Smooth muscle cell (in vitro differentiated cells): ENCODE data around the gene AUTS2. TPM values are rescaled to one million over a fixed set of nuclear protein-coding genes. Genes with fewer than 3 reads are reported as not detected.

ENCODE experiments used
- DNase-seq: peaks from one replicate; lab custom pipeline; 2025; ENCODE audit not compliant: unreplicated experiment; lab: John Stamatoyannopoulos, UW
- H2AFZ ChIP-seq: fragments of 200-600 bp; sonication (generic); 2 replicates; pipeline ENCODE4 v1.6.0; 2016; ENCODE audit warnings: antibody characterized with exemption, low read depth, mild to moderate bottlenecking
- H3F3A ChIP-seq: fragments of 200-600 bp; sonication (generic); 2 replicates; pipeline ENCODE4 v1.6.0; 2017; ENCODE audit warnings: antibody characterized with exemption, low read depth
- H3K27ac ChIP-seq: fragments of 200-600 bp; sonication (generic); 2 replicates; pipeline ENCODE4 v1.5.1; 2016; ENCODE audit warnings: low read depth, mild to moderate bottlenecking
- H3K27me3 ChIP-seq: fragments of 200-600 bp; sonication (generic); 2 replicates; pipeline ENCODE4 v1.6.1; 2016; ENCODE audit warnings: low read depth, mild to moderate bottlenecking
- H3K36me3 ChIP-seq: fragments of 200-600 bp; sonication (generic); 2 replicates; pipeline ENCODE4 v1.5.1; 2016; ENCODE audit warnings: low read depth
- H3K4me1 ChIP-seq: fragments of 200-600 bp; sonication (generic); 2 replicates; pipeline ENCODE4 v1.5.1; 2016; ENCODE audit warnings: low read depth
- H3K4me2 ChIP-seq: fragments of 200-600 bp; sonication (generic); 2 replicates; pipeline ENCODE4 v1.6.0; 2016; ENCODE audit warnings: mild to moderate bottlenecking
- H3K4me3 ChIP-seq: fragments of 200-600 bp; sonication (generic); 2 replicates; pipeline ENCODE4 v1.5.1; 2016; ENCODE audit warnings: mild to moderate bottlenecking
- H3K79me2 ChIP-seq: fragments of 200-600 bp; sonication (generic); 2 replicates; pipeline ENCODE4 v1.6.0; 2016; ENCODE audit warnings: low read depth, mild to moderate bottlenecking
- H3K9ac ChIP-seq: fragments of 200-600 bp; sonication (generic); 2 replicates; pipeline ENCODE4 v1.6.0; 2016; ENCODE audit warnings: low read depth
- H3K9me3 ChIP-seq: fragments of 200-600 bp; sonication (generic); replicated peaks from 2 replicates; pipeline ENCODE4 v1.5.1; 2016; ENCODE audit warnings: low read depth
- H4K20me1 ChIP-seq: fragments of 200-600 bp; sonication (generic); 2 replicates; pipeline ENCODE4 v1.6.0; 2016; ENCODE audit warnings: low read depth
- WGBS: methylation state at CpG from one replicate; pipeline ENCODE4 v1.1.7; 2016; ENCODE audit warnings: low lambda C conversion rate; 5-methylcytosine and 5-hydroxymethylcytosine counted together
- polyA plus RNA-seq: library from polyadenylated mRNA; unstranded; fragments of >200 nt; fragmentation: Nextera tagmentation; extraction: Ambion mirVana; gene quantifications from 2 replicates; pipeline ENCODE4 v1.2.1, GENCODE V29; 2016
- total RNA-seq: library from RNA; depleted of rRNA; stranded (reverse); fragments of >200 nt; gene quantifications from 2 replicates; pipeline ENCODE4 v1.2.3, GENCODE V29; 2014
- TF ChIP-seq, protein P1 (sequence below): fragments of 200-600 bp; sonication (generic); IDR thresholded peaks from 2 replicates; pipeline ENCODE4 v1.5.1; 2017; ENCODE audit warnings: borderline replicate concordance, mild to moderate bottlenecking, antibody characterized with exemption; ENCODE audit not compliant: insufficient read depth, poor library complexity, severe bottlenecking

Gene AUTS2
- total and polyA plus RNA-seq, 2 experiments from 2014 or later = 6.5 to 8.6 TPM

DNA sequence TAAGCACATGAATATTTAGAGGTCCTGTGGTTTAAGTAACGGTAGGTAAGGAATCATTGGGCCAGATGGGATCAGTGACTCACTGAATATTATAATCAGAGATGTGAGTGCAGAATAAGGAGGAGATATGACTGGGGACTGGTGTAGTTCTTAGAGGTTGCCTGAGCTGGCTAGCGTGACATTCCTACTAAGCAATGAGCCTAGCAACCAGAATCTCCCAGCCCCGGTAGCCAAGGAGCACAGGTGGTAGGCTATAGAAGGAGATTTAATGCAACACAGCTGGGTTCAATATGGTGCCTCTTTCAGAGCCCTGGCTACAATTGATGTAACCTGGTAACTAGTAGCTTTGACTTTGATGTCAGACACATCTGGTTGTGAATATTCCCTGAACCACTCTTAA lies 641.6 kb downstream of the AUTS2 start:
- Histone ChIP-seq H3K4me3 (no peak overlapping the region), H3K79me2 (no peaks in the 10 kb centered on the region), H3K9ac (no peak overlapping the region), H3K9me3 (no peaks in the 10 kb centered on the region), H3K36me3 (no peaks in the 10 kb centered on the region), H3K27ac (no peak overlapping the region), H3K27me3 (no peaks in the 10 kb centered on the region), H4K20me1 (no peaks in the 10 kb centered on the region), H3K4me2 (no peak overlapping the region), H2AFZ (no peak overlapping the region), H3F3A (no peaks in the 10 kb centered on the region), H3K4me1 (no peaks in the 10 kb centered on the region)
- 99% methylated on average over 3 of the region's 3 CpGs for WGBS
- no peak for DNase-seq
- TF ChIP-seq, protein P1, sequence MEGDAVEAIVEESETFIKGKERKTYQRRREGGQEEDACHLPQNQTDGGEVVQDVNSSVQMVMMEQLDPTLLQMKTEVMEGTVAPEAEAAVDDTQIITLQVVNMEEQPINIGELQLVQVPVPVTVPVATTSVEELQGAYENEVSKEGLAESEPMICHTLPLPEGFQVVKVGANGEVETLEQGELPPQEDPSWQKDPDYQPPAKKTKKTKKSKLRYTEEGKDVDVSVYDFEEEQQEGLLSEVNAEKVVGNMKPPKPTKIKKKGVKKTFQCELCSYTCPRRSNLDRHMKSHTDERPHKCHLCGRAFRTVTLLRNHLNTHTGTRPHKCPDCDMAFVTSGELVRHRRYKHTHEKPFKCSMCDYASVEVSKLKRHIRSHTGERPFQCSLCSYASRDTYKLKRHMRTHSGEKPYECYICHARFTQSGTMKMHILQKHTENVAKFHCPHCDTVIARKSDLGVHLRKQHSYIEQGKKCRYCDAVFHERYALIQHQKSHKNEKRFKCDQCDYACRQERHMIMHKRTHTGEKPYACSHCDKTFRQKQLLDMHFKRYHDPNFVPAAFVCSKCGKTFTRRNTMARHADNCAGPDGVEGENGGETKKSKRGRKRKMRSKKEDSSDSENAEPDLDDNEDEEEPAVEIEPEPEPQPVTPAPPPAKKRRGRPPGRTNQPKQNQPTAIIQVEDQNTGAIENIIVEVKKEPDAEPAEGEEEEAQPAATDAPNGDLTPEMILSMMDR = no peak

DNA sequence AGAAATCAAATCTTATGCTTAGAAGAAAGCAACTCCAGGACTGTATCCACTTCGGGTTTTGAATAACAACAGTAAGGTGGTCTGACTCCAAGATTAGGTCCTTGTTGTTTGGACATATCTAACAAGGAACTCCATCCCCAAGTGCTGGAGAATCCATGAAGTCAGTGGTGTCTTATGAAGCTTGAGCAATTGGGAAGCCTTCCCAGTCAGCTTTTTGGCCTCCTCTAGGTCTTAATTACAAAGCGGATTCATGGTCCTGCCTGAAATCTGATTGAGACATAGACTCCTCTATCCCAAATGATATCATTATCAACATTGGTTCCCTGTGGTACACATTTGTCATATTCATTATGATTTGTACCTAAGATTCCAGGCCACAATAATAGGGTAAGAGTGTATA lies 642.6 kb downstream of the AUTS2 start:
- Histone ChIP-seq H3K79me2 (no peaks in the 10 kb centered on the region), H3K4me2 (no peak overlapping the region), H2AFZ (no peak overlapping the region), H3K27ac (no peak overlapping the region), H3K4me1 (no peaks in the 10 kb centered on the region), H4K20me1 (no peaks in the 10 kb centered on the region), H3K27me3 (no peaks in the 10 kb centered on the region), H3K9ac (no peak overlapping the region), H3F3A (no peaks in the 10 kb centered on the region), H3K36me3 (no peaks in the 10 kb centered on the region), H3K4me3 (no peak overlapping the region), H3K9me3 (no peaks in the 10 kb centered on the region)
- WGBS = 95% methylated on average over 2 of the region's 2 CpGs
- TF ChIP-seq, protein P1 = no peak
- DNase-seq = no peak

DNA sequence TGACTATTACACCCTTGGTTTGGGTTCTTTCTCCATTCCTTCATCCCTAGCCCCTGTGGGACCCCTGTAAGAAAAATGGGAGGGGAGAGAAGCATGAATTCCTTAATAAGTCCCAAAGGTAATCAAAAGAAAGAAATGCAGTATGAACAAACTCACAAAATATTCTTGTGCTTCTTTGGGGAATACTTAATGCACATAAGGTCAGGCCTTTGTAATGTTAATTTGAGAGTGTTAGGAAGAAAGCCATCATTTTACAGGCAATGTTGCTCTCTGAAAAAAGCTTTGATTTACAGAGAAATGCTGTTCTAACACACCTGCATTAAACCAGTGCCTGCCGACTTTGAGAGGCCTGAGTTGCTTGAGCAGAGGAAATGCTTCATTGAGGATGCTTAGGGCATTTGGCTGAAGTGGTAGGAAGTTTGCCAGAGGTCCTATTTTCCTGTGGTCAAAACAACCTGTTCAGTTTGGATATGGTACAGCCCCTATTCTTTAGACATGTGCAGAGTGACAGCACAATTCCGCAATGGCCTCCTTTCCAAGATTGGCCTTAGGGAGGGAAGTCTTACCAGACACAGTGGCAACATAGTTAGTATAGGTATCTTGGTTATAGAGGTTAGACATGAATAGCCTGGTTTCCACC lies 643.4 kb downstream of the AUTS2 start:
- Histone ChIP-seq H3K36me3 (no peaks in the 10 kb centered on the region), H3K4me2 (no peak overlapping the region), H3K27ac (no peak overlapping the region), H3K79me2 (no peaks in the 10 kb centered on the region), H4K20me1 (no peaks in the 10 kb centered on the region), H3K4me3 (no peak overlapping the region), H3F3A (no peaks in the 10 kb centered on the region), H3K9me3 (no peaks in the 10 kb centered on the region), H3K27me3 (no peaks in the 10 kb centered on the region), H3K9ac (no peak overlapping the region), H3K4me1 (no peaks in the 10 kb centered on the region), H2AFZ (no peak overlapping the region)
- TF ChIP-seq, protein P1 = no peak
- 76% methylated on average over 2 of the region's 2 CpGs for whole genome bisulfite sequencing
- no peak for DNase-seq

DNA sequence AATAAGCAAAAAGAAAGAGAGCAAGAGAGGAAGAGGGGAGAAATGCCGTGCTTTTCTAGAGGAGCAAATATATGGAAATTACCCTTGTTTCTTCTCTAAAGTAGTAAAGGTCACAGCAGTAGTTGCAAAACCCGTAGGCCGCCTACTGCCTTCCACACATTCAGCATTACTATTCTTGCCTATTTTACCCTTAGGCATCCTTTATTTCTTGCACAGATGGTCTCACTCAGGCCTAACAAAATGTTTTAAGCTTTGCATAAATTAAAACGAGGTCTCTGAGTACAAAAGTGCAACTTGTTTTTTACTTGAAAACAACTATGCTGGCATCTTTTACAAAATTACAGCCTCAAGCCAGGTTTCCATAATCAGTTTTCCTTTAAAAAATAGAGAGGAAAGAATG lies 644.6 kb downstream of the AUTS2 start:
- H3K36me3 ChIP-seq = no peaks in the 10 kb centered on the region
- no peaks in the 10 kb centered on the region for H4K20me1 ChIP-seq
- H3F3A ChIP-seq = no peaks in the 10 kb centered on the region
- TF ChIP-seq, protein P1 = no peak
- DNase-seq = no peak
- H3K4me3 ChIP-seq = no peak overlapping the region
- no peaks in the 10 kb centered on the region for H3K79me2 ChIP-seq
- H3K27ac ChIP-seq = no peak overlapping the region
- H3K9me3 ChIP-seq = no peaks in the 10 kb centered on the region
- H3K4me1 ChIP-seq = no peaks in the 10 kb centered on the region
- no peaks in the 10 kb centered on the region for H3K27me3 ChIP-seq
- 94% methylated on average over 4 of the region's 4 CpGs for WGBS
- no peak overlapping the region for H3K9ac ChIP-seq
- no peak overlapping the region for H2AFZ ChIP-seq
- no peak overlapping the region for H3K4me2 ChIP-seq
